Osteoblast (primary cell): ENCODE data around the gene CD46. TPM values are rescaled to one million over a fixed set of nuclear protein-coding genes. Genes with fewer than 3 reads are reported as not detected.
A peak's percentile ranks its signal among the peaks of the same experiment; 100 is the strongest.
"Not testable (repeated sequence)": the region's sequence is repeated elsewhere in the genome, so short reads cannot be mapped to it uniquely, and the experiment has no call there.

Source experiments
- DNase-seq: peaks from one replicate; pipeline ENCODE4 v3.0.0; 2011; ENCODE audit warnings: low spot score, mixed read lengths; ENCODE audit not compliant: insufficient read length; ENCODE audit errors: missing footprints
- H2AFZ ChIP-seq: 2 replicates; pipeline ENCODE4 v1.6.0; 2011; ENCODE audit warnings: mild to moderate bottlenecking, low read length
- H3K27ac ChIP-seq: 2 replicates; pipeline ENCODE4 v1.5.1; 2011; ENCODE audit warnings: mild to moderate bottlenecking, low read depth, low read length, moderate library complexity
- H3K27me3 ChIP-seq: 2 replicates; pipeline ENCODE4 v1.6.0; 2012; ENCODE audit warnings: mild to moderate bottlenecking, control low read depth, inconsistent platforms, low read length, moderate library complexity; ENCODE audit not compliant: insufficient read depth
- H3K36me3 ChIP-seq: 2 replicates; pipeline ENCODE4 v1.5.1; 2011; ENCODE audit warnings: mild to moderate bottlenecking, low read length, control low read depth, moderate library complexity; ENCODE audit not compliant: insufficient read depth
- H3K4me1 ChIP-seq: 2 replicates; pipeline ENCODE4 v1.5.1; 2011; ENCODE audit warnings: mild to moderate bottlenecking, low read length, control low read depth, moderate library complexity; ENCODE audit not compliant: insufficient read depth
- H3K4me2 ChIP-seq: 2 replicates; pipeline ENCODE4 v1.6.0; 2011; ENCODE audit warnings: mild to moderate bottlenecking, low read length; ENCODE audit not compliant: insufficient read depth
- H3K4me3 ChIP-seq: fragments of 200-600 bp; sonication (generic); 3 replicates; pipeline ENCODE4 v1.5.1; 2012; ENCODE audit warnings: mild to moderate bottlenecking, low read length, inconsistent platforms; ENCODE audit not compliant: insufficient read depth
- H3K79me2 ChIP-seq: 2 replicates; pipeline ENCODE4 v1.6.0; 2012; ENCODE audit warnings: mild to moderate bottlenecking, low read length, control low read depth, inconsistent platforms; ENCODE audit not compliant: insufficient read depth
- H3K9me3 ChIP-seq: 2 replicates; pipeline ENCODE4 v1.5.1; 2011; ENCODE audit warnings: low read depth, low read length, control low read depth
- H4K20me1 ChIP-seq: 2 replicates; pipeline ENCODE4 v1.6.0; 2012; ENCODE audit warnings: mild to moderate bottlenecking, low read length, control low read depth; ENCODE audit not compliant: insufficient read depth
- CTCF ChIP-seq: IDR thresholded peaks from 2 replicates; pipeline ENCODE4 v1.5.1; 2011; ENCODE audit warnings: mild to moderate bottlenecking, low read depth, low read length, moderate library complexity; ENCODE audit errors: extremely low read depth
- total RNA-seq: library from RNA; depleted of rRNA; stranded (reverse); fragments of >200 nt; gene quantifications from 2 replicates; pipeline ENCODE4 v1.2.3, GENCODE V29; 2012

The CD46 gene
- total RNA-seq: 92.6 and 98.7 TPM in 2 replicates

- peak; percentile 95 for DNase-seq
- no peaks in the 10 kb centered on the region for H3K27me3 ChIP-seq
- peaks cover 10% of the 10 kb centered on the region for H3K4me1 ChIP-seq
- peak within 1 kb of the TSS; percentile 96 for H3K4me2 ChIP-seq
- no peak for TF ChIP-seq CTCF
- H4K20me1 ChIP-seq: peaks cover 31% of the 10 kb centered on the region
- H3K79me2 ChIP-seq: peaks cover 48% of the 10 kb centered on the region
- H3K4me3 ChIP-seq: peak within 1 kb of the TSS; percentile 94
- no peaks in the 10 kb centered on the region for H3K9me3 ChIP-seq
- peak within 1 kb of the TSS; percentile 97 for H2AFZ ChIP-seq
- peak within 1 kb of the TSS; percentile 68 for H3K27ac ChIP-seq
- H3K36me3 ChIP-seq: peaks cover under 1% of the 10 kb centered on the region
Measured at GRCh38 chr1:207751790-207752455, at the start of gene CD46. Gene CD46, plus strand, starts transcription at chr1:207752054. Its CDS starts 159 bp downstream, at chr1:207752213.

GRCh38 chr1:207702317-207702716 lies 49.5 kb upstream of the CD46 start:
- H3K9me3 ChIP-seq: no peaks in the 10 kb centered on the region
- peaks cover 3% of the 10 kb centered on the region for H3K4me1 ChIP-seq
- H3K4me2 ChIP-seq: no peak overlapping the region
- no peak overlapping the region for H3K4me3 ChIP-seq
- no peak overlapping the region for H3K27ac ChIP-seq
- no peak for DNase-seq
- H3K27me3 ChIP-seq: no peaks in the 10 kb centered on the region
- H4K20me1 ChIP-seq: no peaks in the 10 kb centered on the region
- no peaks in the 10 kb centered on the region for H3K36me3 ChIP-seq
- no peaks in the 10 kb centered on the region for H3K79me2 ChIP-seq
- no peak for TF ChIP-seq CTCF
- H2AFZ ChIP-seq: peak overlapping the region; percentile 33

- Histone ChIP-seq H4K20me1 (no peaks in the 10 kb centered on the region), H3K4me1 (peaks cover 9% of the 10 kb centered on the region), H3K4me2 (no peak overlapping the region), H3K36me3 (no peaks in the 10 kb centered on the region), H3K4me3 (no peak overlapping the region), H3K27me3 (no peaks in the 10 kb centered on the region), H3K27ac (no peak overlapping the region), H3K9me3 (no peaks in the 10 kb centered on the region), H2AFZ (no peak overlapping the region), H3K79me2 (no peaks in the 10 kb centered on the region)
- no peak for DNase-seq
- TF ChIP-seq CTCF: no peak
Measured at GRCh38 chr1:207703712-207704111, 48.1 kb upstream of the CD46 start.

GRCh38 chr1:207708004-207708403 lies 43.9 kb upstream of the CD46 start:
- not testable (repeated sequence) for H3K4me3 ChIP-seq, H3K36me3 ChIP-seq, DNase-seq, H4K20me1 ChIP-seq, H3K27ac ChIP-seq, H3K4me1 ChIP-seq, H3K27me3 ChIP-seq, H3K79me2 ChIP-seq, H2AFZ ChIP-seq, H3K9me3 ChIP-seq, H3K4me2 ChIP-seq
